K562 (cell line): Measurements from ENCODE around the gene EMID1. TPM values are rescaled to one million over a fixed set of nuclear protein-coding genes. Genes with fewer than 3 reads are reported as not detected.

Experiments used
- ATAC-seq: fragments of 200-7000 bp; cut with Tn5 transposase; 3 replicates; pipeline ENCODE4 v1.9.1; 2020; ENCODE audit warnings: moderate library complexity
- Bru-seq: library from RNA; stranded (reverse); fragments of 400-500 nt; gene quantifications from one replicate; lab custom pipeline; 2021; lab: Mats Ljungman, UMichigan
- BruChase-seq, 2 experiments: library from RNA; stranded (reverse); fragments of 400-500 nt; gene quantifications; one replicate each; lab custom pipeline; 2021; lab: Mats Ljungman, UMichigan
- BruUV-seq: library from RNA; stranded (reverse); fragments of 400-500 nt; replicated peaks from 2 replicates; lab custom pipeline; 2021; lab: Mats Ljungman, UMichigan
- CTCF ChIA-PET: fragments of 300-600 bp; formaldehyde crosslinking; extraction: SDS; loops from one replicate; lab custom pipeline; 2021; ENCODE audit warnings: low intra/inter-chr PET ratio; lab: Yijun Ruan, JAX
- POLR2A ChIA-PET: fragments of 300-600, 350-650 bp; sonication (Branson Sonifier 250); formaldehyde crosslinking; extraction: SDS; loops from one replicate; lab custom pipeline; 2021; ENCODE audit warnings: antibody characterized with exemption, inconsistent platforms; lab: Yijun Ruan, JAX
- DNase-seq, 4 experiments: peaks; one replicate each; pipeline versions ENCODE4 v3.0.0 to v3.0.0-alpha.2; 2011 to 2018; ENCODE audit warnings: low spot score in 3 of 4, mixed read lengths in 3 of 4; ENCODE audit errors: extremely low read depth in 1 of 4
- FAIRE-seq: peaks from 2 replicates; lab custom pipeline; 2011; peaks lifted over from hg19 to GRCh38; lab: Jason Lieb, UNC
- H2AFZ ChIP-seq: 2 replicates; pipeline ENCODE4 v1.6.0; 2011; ENCODE audit warnings: low read depth, low read length, control low read depth, inconsistent platforms
- H3K27ac ChIP-seq: fragments of 200-600 bp; 3 replicates; pipeline ENCODE4 v1.8.0; 2011; ENCODE audit warnings: low read depth, mild to moderate bottlenecking, control low read depth, inconsistent platforms, low read length, moderate library complexity, mixed read lengths; ENCODE audit errors: extremely low read depth
- H3K27me3 ChIP-seq, 2 experiments: fragments of 300-600 bp in 1 of 2; 2 replicates in 1 of 2; 3 replicates in 1 of 2; pipeline versions ENCODE4 v1.6.0 to v1.8.0; 2011; ENCODE audit warnings: inconsistent platforms in 2 of 2, low read length in 2 of 2, mild to moderate bottlenecking in 1 of 2, mixed read lengths in 1 of 2, moderate library complexity in 1 of 2; ENCODE audit not compliant: control insufficient read depth in 2 of 2, insufficient read depth in 2 of 2
- H3K36me3 ChIP-seq: fragments of 300-600 bp; 3 replicates; pipeline ENCODE4 v1.8.0; 2011; ENCODE audit warnings: mild to moderate bottlenecking, low read length, inconsistent platforms; ENCODE audit not compliant: control insufficient read depth, insufficient read depth
- H3K4me1 ChIP-seq, 2 experiments: fragments of 200-600 bp in 1 of 2; replicated peaks in 1 of 2; 2 replicates in 1 of 2; 3 replicates in 1 of 2; pipeline versions ENCODE4 v1.5.1 to v1.8.0; 2011; ENCODE audit warnings: inconsistent platforms in 2 of 2, low read length in 2 of 2, mild to moderate bottlenecking in 1 of 2, mixed read lengths in 1 of 2, moderate library complexity in 1 of 2; ENCODE audit not compliant: control insufficient read depth in 2 of 2, insufficient read depth in 2 of 2
- H3K4me2 ChIP-seq: 2 replicates; pipeline ENCODE4 v1.6.1; 2011; ENCODE audit warnings: low read length, control low read depth, inconsistent platforms, mixed read lengths; ENCODE audit not compliant: insufficient read depth
- H3K4me3 ChIP-seq: fragments of 200-600 bp; sonication (generic), shearing (Covaris generic); 2 replicates; pipeline ENCODE4 v1.5.1; 2016; ENCODE audit warnings: control low read depth, inconsistent platforms
- H3K79me2 ChIP-seq: fragments of 200-600 bp; 3 replicates; pipeline ENCODE4 v1.8.0; 2011; ENCODE audit warnings: low read length, inconsistent platforms; ENCODE audit not compliant: control insufficient read depth, insufficient read depth
- H3K9ac ChIP-seq, 2 experiments: 2 replicates each; pipeline versions ENCODE4 v1.6.0 to v1.6.1; 2011; ENCODE audit warnings: low read depth in 2 of 2, low read length in 2 of 2, control low read depth in 1 of 2, inconsistent platforms in 1 of 2, mild to moderate bottlenecking in 1 of 2, mixed read lengths in 1 of 2; ENCODE audit not compliant: insufficient read depth in 1 of 2
- H3K9me1 ChIP-seq: one replicate; pipeline ENCODE4 v1.6.0; 2011; ENCODE audit warnings: inconsistent platforms, mild to moderate bottlenecking, low read length, moderate library complexity; ENCODE audit not compliant: control insufficient read depth, insufficient read depth
- H3K9me3 ChIP-seq: replicated peaks from 2 replicates; pipeline ENCODE4 v1.5.1; 2011; ENCODE audit warnings: low read depth, low read length, inconsistent platforms; ENCODE audit not compliant: control insufficient read depth, insufficient read depth
- H4K20me1 ChIP-seq: replicated peaks from 2 replicates; pipeline ENCODE4 v1.6.1; 2011; ENCODE audit warnings: low read length, inconsistent platforms, mixed read lengths; ENCODE audit not compliant: control insufficient read depth, insufficient read depth
- EGR1 ChIP-seq: fragments of 450-650 bp; conservative IDR thresholded peaks from 2 replicates; pipeline ENCODE4 v1.6.1; 2017; ENCODE audit warnings: mild to moderate bottlenecking
- HDAC1 ChIP-seq, 2 experiments: fragments of 450-650 bp; IDR thresholded peaks; 2 replicates each; pipeline ENCODE4 v1.6.1; 2016 to 2017; ENCODE audit warnings: inconsistent platforms in 1 of 2, mild to moderate bottlenecking in 1 of 2, moderate library complexity in 1 of 2
- HDAC6 ChIP-seq: IDR thresholded peaks from 2 replicates; pipeline ENCODE4 v1.6.1; 2012; ENCODE audit warnings: low read depth, mild to moderate bottlenecking, control low read depth, inconsistent platforms, low read length, moderate library complexity
- MXI1 ChIP-seq: IDR thresholded peaks from 2 replicates; pipeline ENCODE4 v1.6.1; 2011; ENCODE audit warnings: low read depth, mild to moderate bottlenecking, improper control_type of control experiment, low read length
- SP1 ChIP-seq: sonication (generic); formaldehyde crosslinking; IDR thresholded peaks from 2 replicates; pipeline ENCODE4 v1.8.1; 2022; ENCODE audit warnings: mild to moderate bottlenecking, missing genetic modification reagents
- SREBF1 ChIP-seq: fragments of 150-350 bp; IDR thresholded peaks from 2 replicates; pipeline ENCODE4 v1.6.1; 2014; ENCODE audit warnings: antibody characterized with exemption, low read depth, low read length, borderline replicate concordance
- TBP ChIP-seq: optimal IDR thresholded peaks from 2 replicates; pipeline ENCODE3; 2011; ENCODE audit warnings: low read depth, low read length, improper control_type of control experiment
- YY1 ChIP-seq, 3 experiments: IDR thresholded peaks; 2 replicates each; pipeline ENCODE4 v1.6.1; 2011; ENCODE audit warnings: low read length in 2 of 3, mild to moderate bottlenecking in 2 of 3, moderate library complexity in 2 of 3, borderline replicate concordance in 1 of 3, control low read depth in 1 of 3, low read depth in 1 of 3; ENCODE audit not compliant: insufficient read depth in 3 of 3, insufficient replicate concordance in 2 of 3, control insufficient read depth in 1 of 3, insufficient read length in 1 of 3; ENCODE audit errors: extremely low read depth in 1 of 3
- ZBTB7A ChIP-seq: IDR thresholded peaks from 2 replicates; pipeline ENCODE4 v1.6.1; 2011; ENCODE audit warnings: low read depth, mild to moderate bottlenecking, low read length, moderate library complexity, borderline replicate concordance; ENCODE audit not compliant: control insufficient read depth
- WGBS: fragments of 100-300 bp; shearing (Covaris generic); methylation state at CpG from one replicate; pipeline ENCODE4 v1.1.6; 2016; ENCODE audit warnings: low coverage, mixed read lengths; ENCODE audit not compliant: insufficient coverage; ENCODE audit errors: missing lambda C conversion rate; 5-methylcytosine and 5-hydroxymethylcytosine counted together
- in situ Hi-C: fragments of 300-500 bp; cut with MboI; formaldehyde crosslinking; loops from 4 replicates; pipeline ENCODE4 v1.15.0; 2018; ENCODE audit warnings: inconsistent platforms, mixed read lengths
- intact Hi-C: fragments of 100-400 bp; cut with micrococcal nuclease; formaldehyde crosslinking; loops from 2 replicates; pipeline ENCODE4 v1.14.2; 2022
- long read RNA-seq, 3 experiments: library from polyadenylated mRNA in 2 of 3; library from RNA in 1 of 3; unstranded in 2 of 3; stranded (forward) in 1 of 3; transcript quantifications; one replicate each; pipeline ENCODE4 v2.0.0, GENCODE V29; 2019 to 2022
- polyA minus RNA-seq, 3 experiments: library from RNA; depleted of rRNA, polyadenylated mRNA; stranded (reverse); fragments of >200 nt; gene quantifications; 2 replicates each; pipeline ENCODE4 v1.2.3, GENCODE V29; 2011
- polyA plus RNA-seq, 8 experiments: library from polyadenylated mRNA; depleted of rRNA in 4 of 8; stranded (reverse) in 5 of 8; unstranded in 3 of 8; fragments of >200 nt; fragmentation: Nextera tagmentation in 2 of 8; fragmentation: Illumina TruSeq in 1 of 8; extraction: Ambion mirVana in 2 of 8; extraction: Trizol in 1 of 8; gene quantifications; 2 replicates each; pipeline versions ENCODE4 v1.2.1 to v1.2.3, GENCODE V29; 2011 to 2014; ENCODE audit warnings: inconsistent platforms in 1 of 8, missing spikeins in 1 of 8
- total RNA-seq, 7 experiments: library from RNA; depleted of rRNA in 6 of 7; stranded (reverse); fragments of >200 nt in 6 of 7; fragmentation: Illumina TruSeq in 2 of 7; extraction: Trizol in 2 of 7; gene quantifications; 2 replicates each; pipeline versions ENCODE4 v1.2.1 to v1.2.3, GENCODE V29; 2011 to 2021; ENCODE audit warnings: low replicate concordance in 1 of 7
- TF ChIP-seq, protein P1 (sequence below): sonication (generic); formaldehyde crosslinking; IDR thresholded peaks from 2 replicates; pipeline ENCODE4 v1.8.0; 2022; ENCODE audit warnings: mild to moderate bottlenecking, missing genetic modification reagents, borderline replicate concordance
- TF ChIP-seq, protein P2 (sequence below): fragments of 200-800 bp; sonication (Bioruptor generic); IDR thresholded peaks from 2 replicates; pipeline ENCODE4 v1.6.1; 2017; ENCODE audit warnings: missing genetic modification characterization, missing compliant biosample characterization

EMID1 gene
- 9.5 and 19.2 TPM in 2 replicates for total RNA-seq (2011; cell fraction: chromatin; rRNA removed; ENCODE audit: low replicate concordance)
- 12.4 and 12.8 TPM in 2 replicates for total RNA-seq (2011; cell fraction: nucleolus; rRNA removed)
- 11.4 and 13.8 TPM in 2 replicates for total RNA-seq (2011; cell fraction: nucleoplasm; rRNA removed)
- total RNA-seq (2014; rRNA removed), result 5.5 and 6.9 TPM in 2 replicates
- total RNA-seq (2014; rRNA removed; fragmentation: Illumina TruSeq; extraction: Trizol), result 0.80 and 0.91 TPM in 2 replicates
- 3.0 TPM in 2 replicates for total RNA-seq (2015; rRNA removed; fragmentation: Illumina TruSeq; extraction: Trizol)
- total RNA-seq (2021), result 5.7 and 7.2 TPM in 2 replicates
- 2.7 and 3.0 TPM in 2 replicates for polyA plus RNA-seq (2011; rRNA removed)
- polyA plus RNA-seq (2011; cell fraction: cytosol; rRNA removed), result 2.8 and 9.9 TPM in 2 replicates
- polyA plus RNA-seq (2011; cell fraction: nucleus; rRNA removed), result 4.6 and 10.5 TPM in 2 replicates
- polyA plus RNA-seq (2012), result 5.3 and 46.5 TPM in 2 replicates
- polyA plus RNA-seq (2014; fragmentation: Illumina TruSeq; extraction: Trizol), result 1.6 and 2.6 TPM in 2 replicates
- under 1 TPM; 0.15 to 0.17 TPM for polyA plus RNA-seq (2014; fragmentation: Nextera tagmentation; extraction: Ambion mirVana)
- 4.9 and 6.9 TPM in 2 replicates for polyA plus RNA-seq (2014; rRNA removed)
- polyA minus RNA-seq (2011; rRNA and poly(A)+ RNA removed), result 1.1 and 2.6 TPM in 2 replicates
- 1.0 and 2.4 TPM in 2 replicates for polyA minus RNA-seq (2011; cell fraction: cytosol; rRNA and poly(A)+ RNA removed)
- 4.3 and 5.3 TPM in 2 replicates for polyA minus RNA-seq (2011; cell fraction: nucleus; rRNA and poly(A)+ RNA removed)
- Bru-seq, nascent RNA, result percentile 53 among the genes with signal in this experiment
- percentile 48 among the genes with signal in this experiment for BruChase-seq, experiment 1, labeled RNA remaining after a 2-hour chase
- percentile 43 among the genes with signal in this experiment for BruChase-seq, experiment 2, labeled RNA remaining after a 6-hour chase
- long read RNA-seq, experiment 1, transcript EMID1-201 (15 exons, 2,173 nt), result major isoform, 8 of 35 reads
- long read RNA-seq, experiment 1, partial matches to known transcripts, result 11 of 35 reads
- long read RNA-seq, experiment 1, other reads (novel, unspliced or antisense), result 15 of 35 reads
- long read RNA-seq, experiment 2, partial matches to known transcripts, result 1 of 17 reads
- long read RNA-seq, experiment 2, other reads (novel, unspliced or antisense), result 11 of 17 reads
- long read RNA-seq, experiment 3, partial matches to known transcripts, result 0 of 1 reads
- long read RNA-seq, experiment 3, other reads (novel, unspliced or antisense), result 0 of 1 reads

DNA sequence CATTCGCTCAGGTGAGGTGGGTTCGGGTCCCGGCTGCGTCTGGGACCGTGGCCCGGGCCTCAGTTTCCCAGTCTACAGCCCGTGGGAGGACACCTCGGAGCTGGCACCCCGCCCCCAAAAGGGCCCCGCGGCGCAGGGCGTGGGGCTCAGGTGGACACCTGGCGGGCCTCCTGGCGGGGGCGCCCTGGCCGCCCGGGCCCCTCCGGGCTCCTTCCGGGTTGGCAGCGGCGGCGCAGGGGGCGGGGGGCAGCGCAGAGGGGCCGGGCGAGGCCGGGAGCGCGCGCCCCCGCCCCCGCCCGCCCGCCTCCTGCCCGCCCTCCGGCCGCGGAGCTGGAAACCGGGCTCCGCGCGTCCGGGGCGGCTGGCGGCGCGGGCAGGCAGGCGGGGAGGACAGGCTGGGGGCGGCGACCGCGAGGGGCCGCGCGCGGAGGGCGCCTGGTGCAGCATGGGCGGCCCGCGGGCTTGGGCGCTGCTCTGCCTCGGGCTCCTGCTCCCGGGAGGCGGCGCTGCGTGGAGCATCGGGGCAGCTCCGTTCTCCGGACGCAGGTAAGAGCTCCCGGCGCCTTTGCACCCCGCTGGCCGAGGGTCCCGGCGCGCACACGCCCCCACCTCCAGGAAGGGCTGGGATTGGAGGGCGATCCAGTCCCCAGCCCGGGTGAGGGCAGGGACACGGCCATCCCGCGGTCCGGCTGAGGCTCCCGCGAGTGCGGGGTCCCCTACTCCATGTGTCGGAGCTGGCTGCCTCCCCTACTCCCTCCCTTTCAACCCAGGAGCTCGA is at the start of gene EMID1:
Gene EMID1 (plus strand): TSS at position 303 of the 778 bp plus-strand sequence. CDS start 143 bp downstream, at position 446.
- CTCF ChIA-PET, result no interaction called here
- no TSS peak for BruUV-seq
- Histone ChIP-seq H3K36me3 (no peaks in the 10 kb centered on the region), H2AFZ (peak within 1 kb of the TSS; percentile 82), H3K27ac (peak within 1 kb of the TSS; percentile 60), H3K27me3 (no peaks in the 10 kb centered on the region), H3K4me1 (peaks cover 45 to 58% of the 10 kb centered on the region in 2 experiments), H3K9me3 (no peaks in the 10 kb centered on the region), H3K4me3 (peak within 1 kb of the TSS; percentile 76), H3K9ac (peak within 1 kb of the TSS; percentile 74 to 96), H3K4me2 (peak within 1 kb of the TSS; percentile 84), H3K79me2 (peaks cover 16% of the 10 kb centered on the region; the same call in 2 of the 3 replicates), H3K9me1 (no peaks in the 10 kb centered on the region), H4K20me1 (no peaks in the 10 kb centered on the region)
- in situ Hi-C loops (no loop called here), intact Hi-C loops (no loop called here)
- POLR2A ChIA-PET, result interaction anchor here (0.6 to 3.4 kb wide), 4 partner anchors 10 to 407 kb away, joined by 3 to 13 read pairs (median 4); no protein-coding TSS in a partner anchor
- whole genome bisulfite sequencing, result 3% methylated on average over 27 of the region's 90 CpGs
- ATAC-seq (peak; percentile 72), DNase-seq (peak; percentile 54 to 90 (median 81)), FAIRE-seq (no peak)
- TF ChIP-seq HDAC6, result no peak
- peak in 1 of 3 experiments; percentile 26 for TF ChIP-seq YY1 (IDR thresholded peaks at IDR 0.05; ENCODE audit: borderline replicate concordance in 1 of 3, control insufficient read depth in 1 of 3, extremely low read depth in 1 of 3, insufficient read depth in 3 of 3, insufficient read length in 1 of 3, insufficient replicate concordance in 2 of 3, low read depth in 1 of 3, low read length in 2 of 3)
- TF ChIP-seq, protein P1, sequence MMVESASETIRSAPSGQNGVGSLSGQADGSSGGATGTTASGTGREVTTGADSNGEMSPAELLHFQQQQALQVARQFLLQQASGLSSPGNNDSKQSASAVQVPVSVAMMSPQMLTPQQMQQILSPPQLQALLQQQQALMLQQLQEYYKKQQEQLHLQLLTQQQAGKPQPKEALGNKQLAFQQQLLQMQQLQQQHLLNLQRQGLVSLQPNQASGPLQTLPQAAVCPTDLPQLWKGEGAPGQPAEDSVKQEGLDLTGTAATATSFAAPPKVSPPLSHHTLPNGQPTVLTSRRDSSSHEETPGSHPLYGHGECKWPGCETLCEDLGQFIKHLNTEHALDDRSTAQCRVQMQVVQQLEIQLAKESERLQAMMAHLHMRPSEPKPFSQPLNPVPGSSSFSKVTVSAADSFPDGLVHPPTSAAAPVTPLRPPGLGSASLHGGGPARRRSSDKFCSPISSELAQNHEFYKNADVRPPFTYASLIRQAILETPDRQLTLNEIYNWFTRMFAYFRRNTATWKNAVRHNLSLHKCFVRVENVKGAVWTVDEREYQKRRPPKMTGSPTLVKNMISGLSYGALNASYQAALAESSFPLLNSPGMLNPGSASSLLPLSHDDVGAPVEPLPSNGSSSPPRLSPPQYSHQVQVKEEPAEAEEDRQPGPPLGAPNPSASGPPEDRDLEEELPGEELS (CRISPR knock-in tag), result no peak
- no peak for TF ChIP-seq SP1 (CRISPR knock-in tag)
- TF ChIP-seq MXI1, result no peak
- no peak for TF ChIP-seq SREBF1
- peak; percentile 27 for TF ChIP-seq TBP
- TF ChIP-seq EGR1, result peak; percentile 9; the same call in 1 of the 2 replicates
- TF ChIP-seq, protein P2, sequence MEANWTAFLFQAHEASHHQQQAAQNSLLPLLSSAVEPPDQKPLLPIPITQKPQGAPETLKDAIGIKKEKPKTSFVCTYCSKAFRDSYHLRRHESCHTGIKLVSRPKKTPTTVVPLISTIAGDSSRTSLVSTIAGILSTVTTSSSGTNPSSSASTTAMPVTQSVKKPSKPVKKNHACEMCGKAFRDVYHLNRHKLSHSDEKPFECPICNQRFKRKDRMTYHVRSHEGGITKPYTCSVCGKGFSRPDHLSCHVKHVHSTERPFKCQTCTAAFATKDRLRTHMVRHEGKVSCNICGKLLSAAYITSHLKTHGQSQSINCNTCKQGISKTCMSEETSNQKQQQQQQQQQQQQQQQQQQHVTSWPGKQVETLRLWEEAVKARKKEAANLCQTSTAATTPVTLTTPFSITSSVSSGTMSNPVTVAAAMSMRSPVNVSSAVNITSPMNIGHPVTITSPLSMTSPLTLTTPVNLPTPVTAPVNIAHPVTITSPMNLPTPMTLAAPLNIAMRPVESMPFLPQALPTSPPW (CRISPR knock-in tag), result peak; percentile 83
- 0 out of 4 replicates have a peak, but pooled peaks of 1 of the 2 experiments have one; percentile 0 for TF ChIP-seq HDAC1 (IDR thresholded peaks at IDR 0.05)
- peak; percentile 75; the same call in 1 of the 2 replicates for TF ChIP-seq ZBTB7A
